DOHH2 (cell line): Measurements from ENCODE around the gene ATP4B.

Experiments used
- CTCF ChIP-seq: fragments of 200-600 bp; sonication (generic); IDR thresholded peaks from one replicate; pipeline ENCODE4 v1.5.1; 2014; ENCODE audit warnings: antibody characterized with exemption, mild to moderate bottlenecking, low read depth, low read length; ENCODE audit not compliant: poor library complexity, severe bottlenecking
- EZH2phosphoT487 ChIP-seq: fragments of 200-600 bp; sonication (generic); IDR thresholded peaks from 2 replicates; pipeline ENCODE4 v1.6.1; 2017; ENCODE audit warnings: borderline replicate concordance, mild to moderate bottlenecking, antibody characterized with exemption, low read length, moderate library complexity, mixed read lengths

- TF ChIP-seq CTCF = no peak
- no peak for TF ChIP-seq EZH2phosphoT487
These were observed 53.8 kb downstream of the ATP4B start for GRCh38 chr13:113604186-113604585.
